Measurements from ENCODE around the gene PCDH19.

GRCh38 chrX:100274916-100275315, 135.2 kb downstream of the PCDH19 start:
- TF ChIP-seq, protein P1, sequence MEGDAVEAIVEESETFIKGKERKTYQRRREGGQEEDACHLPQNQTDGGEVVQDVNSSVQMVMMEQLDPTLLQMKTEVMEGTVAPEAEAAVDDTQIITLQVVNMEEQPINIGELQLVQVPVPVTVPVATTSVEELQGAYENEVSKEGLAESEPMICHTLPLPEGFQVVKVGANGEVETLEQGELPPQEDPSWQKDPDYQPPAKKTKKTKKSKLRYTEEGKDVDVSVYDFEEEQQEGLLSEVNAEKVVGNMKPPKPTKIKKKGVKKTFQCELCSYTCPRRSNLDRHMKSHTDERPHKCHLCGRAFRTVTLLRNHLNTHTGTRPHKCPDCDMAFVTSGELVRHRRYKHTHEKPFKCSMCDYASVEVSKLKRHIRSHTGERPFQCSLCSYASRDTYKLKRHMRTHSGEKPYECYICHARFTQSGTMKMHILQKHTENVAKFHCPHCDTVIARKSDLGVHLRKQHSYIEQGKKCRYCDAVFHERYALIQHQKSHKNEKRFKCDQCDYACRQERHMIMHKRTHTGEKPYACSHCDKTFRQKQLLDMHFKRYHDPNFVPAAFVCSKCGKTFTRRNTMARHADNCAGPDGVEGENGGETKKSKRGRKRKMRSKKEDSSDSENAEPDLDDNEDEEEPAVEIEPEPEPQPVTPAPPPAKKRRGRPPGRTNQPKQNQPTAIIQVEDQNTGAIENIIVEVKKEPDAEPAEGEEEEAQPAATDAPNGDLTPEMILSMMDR (IDR thresholded peaks at IDR 0.05), result no peak
- TF ChIP-seq POLR2A (IDR thresholded peaks at IDR 0.05), result no peak

Data from body of pancreas (tissue), 4 donors.